ENCODE data around the gene SPATS2L.

DNA sequence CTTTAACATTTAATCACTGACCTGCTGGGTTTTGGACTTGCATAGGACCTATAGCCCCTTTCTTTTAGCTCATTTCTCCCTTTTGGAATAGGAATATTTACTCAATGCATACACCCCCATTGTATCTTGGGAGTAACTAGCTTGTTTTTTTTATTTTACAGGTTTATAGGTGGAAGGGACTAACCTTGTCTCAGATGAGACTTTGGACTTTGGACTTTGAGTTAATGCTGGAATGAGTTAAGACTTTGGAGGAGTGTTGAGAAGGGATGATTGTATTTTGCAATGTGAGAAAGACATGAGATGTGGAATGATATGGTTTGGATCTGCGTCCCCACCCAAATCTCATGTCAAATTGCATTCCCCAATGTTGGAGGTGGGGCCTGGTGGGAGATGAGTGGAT lies 43.2 kb upstream of the SPATS2L start:
- TF ChIP-seq POLR2A (IDR thresholded peaks at IDR 0.05; ENCODE audit: extremely low read depth, insufficient read length) (no peak), MAX (IDR thresholded peaks at IDR 0.05; ENCODE audit: low read depth, low read length) (no peak), CTCF (IDR thresholded peaks at IDR 0.05; ENCODE audit: low read depth, low read length) (no peak)
